Measurements from ENCODE around the gene RPGR. TPM values are rescaled to one million over a fixed set of nuclear protein-coding genes. Genes with fewer than 3 reads are reported as not detected.

The RPGR gene
- total and polyA plus RNA-seq, 2 donors from 2014 or later = 5.4 to 23.0 TPM

GRCh38 chrX:38221391-38221929 lies 105.8 kb downstream of the RPGR start:
- no peaks in the 10 kb centered on the region for H3K9me3 ChIP-seq (ENCODE audit: control insufficient read depth in 2 of 3, insufficient read depth in 1 of 3, low read length in 3 of 3)
- no peak for DNase-seq
- no peaks in the 10 kb centered on the region for H3K4me1 ChIP-seq (ENCODE audit: control insufficient read depth in 2 of 3, insufficient read depth in 2 of 3, low read depth in 1 of 3, low read length in 3 of 3)
- no peak for FAIRE-seq
- H3K9ac ChIP-seq (ENCODE audit: low read length in 3 of 3) = no peak overlapping the region
- H3K4me3 ChIP-seq (ENCODE audit: low read length in 3 of 3) = peak overlapping the region in 2 of 3 donors; percentile 8 to 51
- H3K27ac ChIP-seq (ENCODE audit: low read depth in 2 of 2, low read length in 2 of 2) = no peak overlapping the region
- H3K36me3 ChIP-seq (ENCODE audit: control insufficient read depth in 2 of 3, insufficient read depth in 3 of 3, low read length in 3 of 3) = no peaks in the 10 kb centered on the region
- H3K27me3 ChIP-seq (ENCODE audit: control insufficient read depth, insufficient read depth, low read length) = peaks cover 10% of the 10 kb centered on the region
- TF ChIP-seq CTCF (IDR thresholded peaks at IDR 0.05; ENCODE audit: borderline replicate concordance, extremely low read depth, insufficient read depth) = no peak
- intact Hi-C loops (cut with DNase I) = no loop called here

- intact Hi-C loops (cut with DNase I) = no loop called here
- H3K4me3 ChIP-seq (ENCODE audit: low read length in 3 of 3) = peak within 1 kb of the TSS; percentile 36 to 51 (median 40)
- no peaks in the 10 kb centered on the region for H3K9me3 ChIP-seq (ENCODE audit: control insufficient read depth in 2 of 3, insufficient read depth in 1 of 3, low read length in 3 of 3)
- no peaks in the 10 kb centered on the region for H3K4me1 ChIP-seq (ENCODE audit: control insufficient read depth in 2 of 3, insufficient read depth in 2 of 3, low read depth in 1 of 3, low read length in 3 of 3)
- no peak for TF ChIP-seq CTCF (IDR thresholded peaks at IDR 0.05; ENCODE audit: borderline replicate concordance, extremely low read depth, insufficient read depth)
- no peak within 1 kb of the TSS for H3K27ac ChIP-seq (ENCODE audit: low read depth in 2 of 2, low read length in 2 of 2)
- H3K36me3 ChIP-seq (ENCODE audit: control insufficient read depth in 2 of 3, insufficient read depth in 3 of 3, low read length in 3 of 3) = no peaks in the 10 kb centered on the region
- H3K27me3 ChIP-seq (ENCODE audit: control insufficient read depth, insufficient read depth, low read length) = peaks cover 10% of the 10 kb centered on the region
- no peak within 1 kb of the TSS for H3K9ac ChIP-seq (ENCODE audit: low read length in 3 of 3)
- peak; percentile 27 to 70 (median 43) for DNase-seq
- no peak for FAIRE-seq
Measured at GRCh38 chrX:38220415-38221390, 106.6 kb downstream of the RPGR start, which contains the start of gene SRPX. Gene SRPX, minus strand, starts transcription at chrX:38220871. Its CDS starts 79 bp downstream, at chrX:38220792.

- intact Hi-C loops (cut with DNase I) = no loop called here
- Histone ChIP-seq H3K27ac (ENCODE audit: low read depth in 2 of 2, low read length in 2 of 2) (no peak overlapping the region), H3K4me1 (ENCODE audit: control insufficient read depth in 2 of 3, insufficient read depth in 2 of 3, low read depth in 1 of 3, low read length in 3 of 3) (no peaks in the 10 kb centered on the region), H3K27me3 (ENCODE audit: control insufficient read depth, insufficient read depth, low read length) (peaks cover 10% of the 10 kb centered on the region), H3K4me3 (ENCODE audit: low read length in 3 of 3) (peak overlapping the region; percentile 36 to 51 (median 40)), H3K36me3 (ENCODE audit: control insufficient read depth in 2 of 3, insufficient read depth in 3 of 3, low read length in 3 of 3) (no peaks in the 10 kb centered on the region), H3K9ac (ENCODE audit: low read length in 3 of 3) (no peak overlapping the region), H3K9me3 (ENCODE audit: control insufficient read depth in 2 of 3, insufficient read depth in 1 of 3, low read length in 3 of 3) (no peaks in the 10 kb centered on the region)
- no peak for TF ChIP-seq CTCF (IDR thresholded peaks at IDR 0.05; ENCODE audit: borderline replicate concordance, extremely low read depth, insufficient read depth)
- no peak for FAIRE-seq
- DNase-seq = peak; percentile 38 to 68 (median 54)
Measured at GRCh38 chrX:38220024-38220414, 107.3 kb downstream of the RPGR start.

Other genes starting within 250 kb of the RPGR start
- gene SRPX, start 106.6 kb downstream of the RPGR start, total RNA-seq = 39.2 TPM
- 6.1 TPM for gene SRPX, start 106.6 kb downstream of the RPGR start, polyA plus RNA-seq (ENCODE audit: insufficient read depth, low read depth, low replicate concordance)
- gene OTC, start 25.1 kb upstream of the RPGR start, total RNA-seq = not detected
- not detected for gene OTC, start 25.1 kb upstream of the RPGR start, polyA plus RNA-seq (ENCODE audit: insufficient read depth, low read depth, low replicate concordance)
- gene TSPAN7, start 234.0 kb upstream of the RPGR start, total RNA-seq = 44.9 TPM
- gene TSPAN7, start 234.0 kb upstream of the RPGR start, polyA plus RNA-seq (ENCODE audit: insufficient read depth, low read depth, low replicate concordance) = 98.3 TPM